H1 (cell line): Measurements from ENCODE around the gene MMP21. TPM values are rescaled to one million over a fixed set of nuclear protein-coding genes. Genes with fewer than 3 reads are reported as not detected.

Experiments used
- CTCF ChIA-PET: fragments of 300-600 bp; sonication (Branson Sonifier 250); formaldehyde crosslinking; loops from one replicate; lab custom pipeline; 2021; ENCODE audit not compliant: partially characterized antibody; lab: Charles Lee
- POLR2A ChIA-PET: fragments of 300-600 bp; sonication (Branson Sonifier 250); formaldehyde crosslinking; loops from one replicate; lab custom pipeline; 2021; ENCODE audit warnings: inconsistent platforms; ENCODE audit not compliant: partially characterized antibody; lab: Charles Lee
- DNase-seq, 2 experiments: peaks; one replicate each; pipeline versions ENCODE4 v3.0.0 to v3.0.0-alpha.2; 2010 to 2022; ENCODE audit warnings: low spot score in 2 of 2, low read depth in 1 of 2, mixed read lengths in 1 of 2
- FAIRE-seq: peaks from 2 replicates; lab custom pipeline; 2011; peaks lifted over from hg19 to GRCh38; lab: Jason Lieb, UNC
- H2AFZ ChIP-seq: 2 replicates; pipeline ENCODE4 v1.8.1; 2012; ENCODE audit warnings: low read length, inconsistent platforms
- H2AK5ac ChIP-seq: 2 replicates; pipeline ENCODE4 v1.6.1; 2013; ENCODE audit warnings: low read depth, low read length
- H2BK120ac ChIP-seq: replicated peaks from 2 replicates; pipeline ENCODE3; 2013; ENCODE audit warnings: low read depth, low read length, inconsistent platforms
- H2BK12ac ChIP-seq: 2 replicates; pipeline ENCODE4 v1.6.1; 2013; ENCODE audit warnings: low read depth, low read length
- H2BK15ac ChIP-seq: 2 replicates; pipeline ENCODE4 v1.6.1; 2013; ENCODE audit warnings: low read length
- H2BK20ac ChIP-seq: 2 replicates; pipeline ENCODE4 v1.6.1; 2013; ENCODE audit warnings: low read length
- H2BK5ac ChIP-seq: 2 replicates; pipeline ENCODE4 v1.6.1; 2013; ENCODE audit warnings: low read depth, low read length
- H3K14ac ChIP-seq: 2 replicates; pipeline ENCODE4 v1.6.1; 2013; ENCODE audit warnings: inconsistent platforms; ENCODE audit not compliant: insufficient read length
- H3K18ac ChIP-seq: 2 replicates; pipeline ENCODE4 v1.6.1; 2013; ENCODE audit warnings: low read length; ENCODE audit errors: extremely low read depth
- H3K23ac ChIP-seq: 2 replicates; pipeline ENCODE4 v1.6.1; 2013; ENCODE audit warnings: inconsistent platforms; ENCODE audit not compliant: insufficient read length
- H3K23me2 ChIP-seq: 2 replicates; pipeline ENCODE4 v1.6.1; 2013; ENCODE audit warnings: low read depth, low read length
- H3K27ac ChIP-seq: 2 replicates; pipeline ENCODE4 v1.6.1; 2011; ENCODE audit warnings: low read depth, low read length, inconsistent platforms
- H3K27me3 ChIP-seq, 4 experiments: replicated peaks in 1 of 4; 1 replicate in 1 of 4; 2 replicates in 3 of 4; pipeline versions ENCODE4 v1.6.1 to v1.8.1; 2011 to 2013; ENCODE audit warnings: low read length in 3 of 4, mild to moderate bottlenecking in 3 of 4, inconsistent platforms in 2 of 4, mixed read lengths in 2 of 4, moderate library complexity in 1 of 4; ENCODE audit not compliant: control insufficient read depth in 3 of 4, insufficient read depth in 3 of 4; ENCODE audit errors: extremely low read depth in 1 of 4
- H3K36me3 ChIP-seq, 4 experiments: 2 replicates each; pipeline versions ENCODE4 v1.6.1 to v1.8.1; 2011 to 2013; ENCODE audit warnings: mild to moderate bottlenecking in 4 of 4, low read length in 3 of 4, moderate library complexity in 2 of 4, control low read depth in 1 of 4, inconsistent platforms in 1 of 4; ENCODE audit not compliant: insufficient read depth in 4 of 4, control insufficient read depth in 2 of 4
- H3K4ac ChIP-seq: replicated peaks from 2 replicates; pipeline ENCODE3; 2013; ENCODE audit warnings: low read length, low read depth, mixed read lengths, inconsistent platforms; ENCODE audit not compliant: insufficient read length
- H3K4me1 ChIP-seq, 4 experiments: replicated peaks in 1 of 4; 1 replicate in 1 of 4; 2 replicates in 3 of 4; pipeline versions ENCODE4 v1.6.1 to v1.8.1; 2011 to 2013; ENCODE audit warnings: low read length in 3 of 4, inconsistent platforms in 2 of 4, mixed read lengths in 1 of 4; ENCODE audit not compliant: insufficient read depth in 4 of 4, control insufficient read depth in 3 of 4
- H3K4me2 ChIP-seq, 2 experiments: 2 replicates each; pipeline versions ENCODE4 v1.6.1 to v1.8.1; 2011 to 2013; ENCODE audit warnings: low read depth in 2 of 2, low read length in 2 of 2, control low read depth in 1 of 2, inconsistent platforms in 1 of 2, mild to moderate bottlenecking in 1 of 2; ENCODE audit not compliant: insufficient read depth in 1 of 2
- H3K4me3 ChIP-seq, 4 experiments: fragments of 200-600, 300-600 bp in 1 of 4; sonication (generic), shearing (Covaris generic), sonication (Bioruptor Twin) in 1 of 4; 2 replicates each; pipeline versions ENCODE4 v1.5.1 to v1.8.1; 2011 to 2016; ENCODE audit warnings: low read length in 4 of 4, low read depth in 3 of 4, control low read depth in 2 of 4, inconsistent platforms in 2 of 4, mild to moderate bottlenecking in 2 of 4, mixed read lengths in 1 of 4, moderate library complexity in 1 of 4; ENCODE audit not compliant: insufficient read depth in 2 of 4; ENCODE audit errors: extremely low read depth in 1 of 4
- H3K56ac ChIP-seq: replicated peaks from 2 replicates; pipeline ENCODE3; 2013; ENCODE audit warnings: low read depth, mild to moderate bottlenecking, mixed read lengths, low read length, inconsistent platforms; ENCODE audit not compliant: insufficient read length
- H3K79me1 ChIP-seq: 2 replicates; pipeline ENCODE4 v1.6.1; 2013; ENCODE audit warnings: low read depth, low read length, control low read depth
- H3K79me2 ChIP-seq, 2 experiments: 2 replicates each; pipeline versions ENCODE4 v1.6.1 to v1.8.1; 2012 to 2013; ENCODE audit warnings: low read length in 2 of 2, mild to moderate bottlenecking in 2 of 2, inconsistent platforms in 1 of 2; ENCODE audit not compliant: insufficient read depth in 2 of 2, control insufficient read depth in 1 of 2
- H3K9ac ChIP-seq, 4 experiments: replicated peaks in 1 of 4; 1 replicate in 1 of 4; 2 replicates in 3 of 4; pipeline versions ENCODE4 v1.6.1 to v1.8.1; 2011 to 2013; ENCODE audit warnings: low read depth in 3 of 4, low read length in 3 of 4, control low read depth in 2 of 4, mild to moderate bottlenecking in 2 of 4, moderate library complexity in 2 of 4, inconsistent platforms in 1 of 4; ENCODE audit errors: extremely low read depth in 1 of 4
- H3K9me3 ChIP-seq, 2 experiments: 2 replicates each; pipeline versions ENCODE4 v1.6.1 to v1.8.1; 2012 to 2013; ENCODE audit warnings: mild to moderate bottlenecking in 2 of 2, moderate library complexity in 2 of 2, control low read depth in 1 of 2, inconsistent platforms in 1 of 2, low read depth in 1 of 2, low read length in 1 of 2, mixed read lengths in 1 of 2; ENCODE audit not compliant: insufficient read depth in 2 of 2
- H4K20me1 ChIP-seq, 2 experiments: replicated peaks in 1 of 2; 2 replicates each; pipeline versions ENCODE3 to v1.8.1; 2011 to 2013; ENCODE audit warnings: inconsistent platforms in 2 of 2, low read length in 2 of 2, mild to moderate bottlenecking in 1 of 2; ENCODE audit not compliant: insufficient read depth in 2 of 2, control insufficient read depth in 1 of 2
- H4K5ac ChIP-seq: 2 replicates; pipeline ENCODE4 v1.6.1; 2013; ENCODE audit warnings: low read length, low read depth, mixed read lengths, inconsistent platforms; ENCODE audit not compliant: insufficient read length
- H4K8ac ChIP-seq: 2 replicates; pipeline ENCODE4 v1.8.0; 2013; ENCODE audit warnings: mild to moderate bottlenecking, moderate library complexity, low read length, inconsistent platforms; ENCODE audit not compliant: insufficient read depth; ENCODE audit errors: extremely low read depth
- H4K91ac ChIP-seq: replicated peaks from 2 replicates; pipeline ENCODE3; 2013; ENCODE audit warnings: low read length, mixed read lengths, inconsistent platforms; ENCODE audit not compliant: insufficient read length
- BACH1 ChIP-seq: IDR thresholded peaks from 2 replicates; pipeline ENCODE4 v1.6.1; 2012; ENCODE audit warnings: low read length, improper control_type of control experiment
- BCL11A ChIP-seq, 2 experiments: IDR thresholded peaks; one replicate each; pipeline ENCODE4 v1.6.1; 2011; ENCODE audit warnings: low read depth in 2 of 2, low read length in 2 of 2, mild to moderate bottlenecking in 2 of 2
- CEBPB ChIP-seq: IDR thresholded peaks from 2 replicates; pipeline ENCODE4 v1.6.1; 2012; ENCODE audit warnings: low read depth, low read length
- CHD1 ChIP-seq: IDR thresholded peaks from 2 replicates; pipeline ENCODE4 v1.6.1; 2012; ENCODE audit warnings: low read depth, low read length, improper control_type of control experiment
- CREB1 ChIP-seq: IDR thresholded peaks from 2 replicates; pipeline ENCODE4 v1.6.1; 2012; ENCODE audit warnings: inconsistent platforms
- EP300 ChIP-seq, 2 experiments: IDR thresholded peaks; 1 replicate in 1 of 2; 2 replicates in 1 of 2; pipeline ENCODE4 v1.6.1; 2011 to 2012; ENCODE audit warnings: low read depth in 2 of 2, low read length in 2 of 2, mild to moderate bottlenecking in 2 of 2, borderline replicate concordance in 1 of 2, inconsistent platforms in 1 of 2, moderate library complexity in 1 of 2
- EZH2 ChIP-seq: fragments of 200-600 bp; sonication (generic); IDR thresholded peaks from 2 replicates; pipeline ENCODE4 v1.7.1; 2012; ENCODE audit warnings: low read depth, mild to moderate bottlenecking, moderate library complexity, low read length, inconsistent platforms; ENCODE audit not compliant: severe bottlenecking
- KDM1A ChIP-seq: fragments of 200-600, 300-600 bp; sonication (generic); IDR thresholded peaks from 2 replicates; pipeline ENCODE4 v1.7.1; 2016; ENCODE audit warnings: mild to moderate bottlenecking, low read length, borderline replicate concordance
- KDM5A ChIP-seq: fragments of 200-600 bp; IDR thresholded peaks from 2 replicates; pipeline ENCODE4 v1.7.1; 2012; ENCODE audit warnings: mild to moderate bottlenecking, low read length, inconsistent platforms, mixed read lengths
- RNF2 ChIP-seq: fragments of 200-900, 300-1000 bp; sonication (generic); IDR thresholded peaks from 2 replicates; pipeline ENCODE4 v1.7.1; 2016; ENCODE audit warnings: borderline replicate concordance, low read depth, mild to moderate bottlenecking, antibody characterized with exemption, low read length; ENCODE audit not compliant: poor library complexity, severe bottlenecking; ENCODE audit errors: missing control alignments
- SRF ChIP-seq: IDR thresholded peaks from 2 replicates; pipeline ENCODE4 v1.6.1; 2011; ENCODE audit warnings: mild to moderate bottlenecking, low read depth, low read length, moderate library complexity
- TAF1 ChIP-seq: IDR thresholded peaks from 2 replicates; pipeline ENCODE4 v1.6.1; 2011; ENCODE audit warnings: mild to moderate bottlenecking, low read depth, low read length
- YY1 ChIP-seq: IDR thresholded peaks from 2 replicates; pipeline ENCODE4 v1.6.1; 2011; ENCODE audit warnings: low read depth, mild to moderate bottlenecking, low read length
- WGBS, 2 experiments: shearing (Covaris generic) in 1 of 2; methylation state at CpG; one replicate each; pipeline versions ENCODE4 v1.1.6 to v1.1.7; 2013 to 2015; ENCODE audit warnings: low lambda C conversion rate in 2 of 2, mixed read lengths in 2 of 2, inconsistent platforms in 1 of 2, low coverage in 1 of 2, missing lambda C conversion rate in 1 of 2; ENCODE audit not compliant: insufficient replicate concordance in 2 of 2, insufficient coverage in 1 of 2, insufficient read length in 1 of 2; ENCODE audit errors: extremely low coverage in 1 of 2, missing lambda C conversion rate in 1 of 2; 5-methylcytosine and 5-hydroxymethylcytosine counted together
- polyA plus RNA-seq, 7 experiments: library from polyadenylated mRNA; depleted of rRNA in 3 of 7; stranded (reverse) in 5 of 7; unstranded in 2 of 7; fragments of >200 nt in 5 of 7; fragments of 200-250 nt in 2 of 7; gene quantifications; 1 replicate in 5 of 7; 2 replicates in 1 of 7; 4 replicates in 1 of 7; pipeline versions ENCODE4 v1.2.1 to v1.2.3, GENCODE V29; 2011 to 2013; ENCODE audit warnings: missing spikeins in 2 of 7, mixed read lengths in 2 of 7
- total RNA-seq: library from RNA; stranded (reverse); fragmentation: NEBNext Ultra II Directional; extraction: Animal tissue kit (Norgen Biotek cat#: 25700); gene quantifications from 2 replicates; pipeline ENCODE4 v1.2.1, GENCODE V29; 2021
- TF ChIP-seq, protein P1 (sequence below): IDR thresholded peaks from 2 replicates; pipeline ENCODE4 v1.6.1; 2011; ENCODE audit warnings: low read depth, mild to moderate bottlenecking, low read length; ENCODE audit not compliant: insufficient read depth

The MMP21 gene
- total and polyA plus RNA-seq, 2 of the 8 experiments (the other 6 are each of a cell fraction or from before 2014, with no cell fraction given) = not detected

DNA sequence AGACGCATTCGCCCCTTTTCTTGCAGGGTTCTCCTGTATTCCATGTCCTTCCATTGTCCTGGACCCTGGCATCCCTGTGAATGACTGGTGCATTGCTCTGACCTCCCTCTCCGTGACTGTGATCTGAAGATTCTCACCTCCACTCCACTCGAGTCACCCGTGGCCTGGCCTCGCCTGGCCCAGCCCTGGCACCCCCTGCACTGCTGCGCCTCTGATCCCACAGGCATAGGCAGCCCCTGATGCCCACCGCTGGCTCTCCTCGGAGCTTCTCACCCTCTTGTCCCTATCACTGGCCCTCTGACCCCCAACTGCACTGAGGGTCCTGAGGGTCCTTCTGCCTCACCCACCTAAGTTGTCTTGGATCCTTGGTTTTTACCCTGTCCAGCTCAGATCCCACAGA lies 2.2 kb upstream of the MMP21 start:
- Histone ChIP-seq H3K9ac (no peak overlapping the region), H2BK15ac (no peak overlapping the region), H3K56ac (no peak overlapping the region), H3K4ac (no peak overlapping the region), H3K23me2 (no peaks in the 10 kb centered on the region), H3K27ac (no peak overlapping the region), H2BK20ac (no peak overlapping the region), H2AFZ (no peak overlapping the region), H4K5ac (no peak overlapping the region), H3K4me2 (no peak overlapping the region), H2AK5ac (no peak overlapping the region), H3K4me3 (no peak overlapping the region), H2BK12ac (no peak overlapping the region), H3K14ac (no peak overlapping the region), H3K27me3 (no peaks in the 10 kb centered on the region), H4K91ac (no peak overlapping the region), H2BK5ac (no peak overlapping the region; the same call in 1 of the 2 replicates), H3K18ac (no peak overlapping the region), H3K9me3 (no peaks in the 10 kb centered on the region), H3K23ac (no peak overlapping the region), H4K20me1 (no peaks in the 10 kb centered on the region), H2BK120ac (no peak overlapping the region), H3K4me1 (no peaks in the 10 kb centered on the region), H3K36me3 (no peaks in the 10 kb centered on the region), H3K79me2 (no peaks in the 10 kb centered on the region), H4K8ac (no peak overlapping the region), H3K79me1 (no peaks in the 10 kb centered on the region)
- WGBS, 2 experiments = 87% methylated on average over 9 of the region's 9 CpGs; no CpG with 5 or more reads in 1 of the 2 experiments
- POLR2A ChIA-PET = no interaction called here
- CTCF ChIA-PET = no interaction called here
- DNase-seq (no peak), FAIRE-seq (no peak)
- no peak for TF ChIP-seq BCL11A (IDR thresholded peaks at IDR 0.05; ENCODE audit: low read depth in 2 of 2, low read length in 2 of 2)
- TF ChIP-seq KDM1A = no peak
- no peak for TF ChIP-seq TAF1
- no peak for TF ChIP-seq YY1
- TF ChIP-seq, protein P1, sequence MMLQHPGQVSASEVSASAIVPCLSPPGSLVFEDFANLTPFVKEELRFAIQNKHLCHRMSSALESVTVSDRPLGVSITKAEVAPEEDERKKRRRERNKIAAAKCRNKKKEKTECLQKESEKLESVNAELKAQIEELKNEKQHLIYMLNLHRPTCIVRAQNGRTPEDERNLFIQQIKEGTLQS = no peak
- TF ChIP-seq CREB1 = no peak
- no peak for TF ChIP-seq KDM5A
- no peak for TF ChIP-seq CHD1
- no peak for TF ChIP-seq RNF2
- TF ChIP-seq EP300 (IDR thresholded peaks at IDR 0.05; ENCODE audit: borderline replicate concordance in 1 of 2, low read depth in 2 of 2, low read length in 2 of 2) = no peak
- no peak for TF ChIP-seq EZH2
- no peak for TF ChIP-seq BACH1
- TF ChIP-seq CEBPB = no peak
- no peak for TF ChIP-seq SRF
